Lung (tissue), 12 donors: ENCODE measurements around the gene GLT6D1. TPM values are rescaled to one million over a fixed set of nuclear protein-coding genes. Genes with fewer than 3 reads are reported as not detected.
"Not testable (repeated sequence)": the region's sequence is repeated elsewhere in the genome, so short reads cannot be mapped to it uniquely, and the experiment has no call there.

ENCODE experiments used
- ATAC-seq: fragments of 200-7000 bp; cut with Tn5 transposase; one replicate; pipeline ENCODE4 v1.9.1; 2020; ENCODE audit warnings: moderate number of reproducible peaks; ENCODE audit not compliant: insufficient read depth, low FRiP score
- DNase-seq, 3 donors: peaks; one replicate each; pipeline ENCODE4 v3.0.0-alpha.2; 2013 to 2017
- H3K27ac ChIP-seq, 2 donors: one replicate each; pipeline ENCODE4 v1.5.1; 2013; ENCODE audit warnings: mild to moderate bottlenecking in 2 of 2, moderate library complexity in 2 of 2, control low read depth in 1 of 2, inconsistent platforms in 1 of 2, low read depth in 1 of 2, low read length in 1 of 2
- H3K27me3 ChIP-seq, 3 donors: one replicate each; pipeline ENCODE4 v1.5.1; 2013; ENCODE audit warnings: low read length in 2 of 3; ENCODE audit not compliant: control insufficient read depth in 3 of 3, insufficient read depth in 3 of 3
- H3K36me3 ChIP-seq, 4 donors: one replicate each; pipeline ENCODE4 v1.5.1; 2013; ENCODE audit warnings: low read length in 4 of 4, mild to moderate bottlenecking in 1 of 4, moderate library complexity in 1 of 4; ENCODE audit not compliant: control insufficient read depth in 4 of 4, insufficient read depth in 4 of 4
- H3K4me1 ChIP-seq, 5 donors: one replicate each; pipeline ENCODE4 v1.5.1; 2013; ENCODE audit warnings: low read length in 5 of 5, mild to moderate bottlenecking in 2 of 5, moderate library complexity in 1 of 5; ENCODE audit not compliant: control insufficient read depth in 5 of 5, insufficient read depth in 5 of 5
- H3K4me3 ChIP-seq: one replicate; pipeline ENCODE4 v1.5.1; 2013; ENCODE audit warnings: mild to moderate bottlenecking, control low read depth, moderate library complexity
- H3K9ac ChIP-seq, 2 donors: one replicate each; pipeline ENCODE4 v1.5.1; 2013; ENCODE audit warnings: low read length in 2 of 2, control low read depth in 1 of 2; ENCODE audit not compliant: insufficient read depth in 1 of 2
- H3K9me3 ChIP-seq, 4 donors: one replicate each; pipeline ENCODE4 v1.5.1; 2013; ENCODE audit warnings: low read length in 3 of 4, mild to moderate bottlenecking in 1 of 4, moderate library complexity in 1 of 4; ENCODE audit not compliant: control insufficient read depth in 4 of 4, insufficient read depth in 3 of 4
- CTCF ChIP-seq: IDR thresholded peaks from 2 replicates; pipeline ENCODE4 v1.5.1; 2012; ENCODE audit warnings: mild to moderate bottlenecking; ENCODE audit errors: control extremely low read depth, extremely low read depth
- WGBS, 2 donors: extraction: QIAGEN DNeasy Blood & Tissue Kit; methylation state at CpG; one replicate each; pipeline ENCODE4 v1.1.7; 2013; 5-methylcytosine and 5-hydroxymethylcytosine counted together
- polyA plus RNA-seq, 2 donors: library from polyadenylated mRNA; stranded (reverse); fragments of 200-250 nt; gene quantifications; one replicate each; pipeline ENCODE4 v1.2.1, GENCODE V29; 2013
- total RNA-seq, 2 donors: library from RNA; depleted of rRNA in 1 of 2; stranded (reverse); fragments of >200 nt in 1 of 2; gene quantifications; one replicate each; pipeline ENCODE4 v1.2.1, GENCODE V29; 2014 to 2021
- donor health status: control.
- donor health status: control.
- donor health status: Bipolar disorder and iron deficiency.
- donor health status: healthy.
- donor health status: DM: yes; HTN: yes; CAD: no.

The GLT6D1 gene
- total and polyA plus RNA-seq, 4 donors = not detected

GRCh38 chr9:135670721-135671590 is 31.6 kb upstream of the GLT6D1 start:
- no peak overlapping the region for H3K4me3 ChIP-seq
- WGBS, 2 donors = 85 to 89% methylated on average over 39 to 41 of the region's 41 CpGs
- DNase-seq = no peak
- TF ChIP-seq CTCF = no peak
- H3K27ac ChIP-seq = no peak overlapping the region
- no peaks in the 10 kb centered on the region for H3K36me3 ChIP-seq
- no peak overlapping the region for H3K9ac ChIP-seq
- H3K9me3 ChIP-seq = peaks cover 0 to 6% (median 0%) of the 10 kb centered on the region in 4 donors
- peaks cover 3% of the 10 kb centered on the region in 3 donors for H3K27me3 ChIP-seq
- ATAC-seq = no peak
- H3K4me1 ChIP-seq = no peaks in the 10 kb centered on the region

DNA sequence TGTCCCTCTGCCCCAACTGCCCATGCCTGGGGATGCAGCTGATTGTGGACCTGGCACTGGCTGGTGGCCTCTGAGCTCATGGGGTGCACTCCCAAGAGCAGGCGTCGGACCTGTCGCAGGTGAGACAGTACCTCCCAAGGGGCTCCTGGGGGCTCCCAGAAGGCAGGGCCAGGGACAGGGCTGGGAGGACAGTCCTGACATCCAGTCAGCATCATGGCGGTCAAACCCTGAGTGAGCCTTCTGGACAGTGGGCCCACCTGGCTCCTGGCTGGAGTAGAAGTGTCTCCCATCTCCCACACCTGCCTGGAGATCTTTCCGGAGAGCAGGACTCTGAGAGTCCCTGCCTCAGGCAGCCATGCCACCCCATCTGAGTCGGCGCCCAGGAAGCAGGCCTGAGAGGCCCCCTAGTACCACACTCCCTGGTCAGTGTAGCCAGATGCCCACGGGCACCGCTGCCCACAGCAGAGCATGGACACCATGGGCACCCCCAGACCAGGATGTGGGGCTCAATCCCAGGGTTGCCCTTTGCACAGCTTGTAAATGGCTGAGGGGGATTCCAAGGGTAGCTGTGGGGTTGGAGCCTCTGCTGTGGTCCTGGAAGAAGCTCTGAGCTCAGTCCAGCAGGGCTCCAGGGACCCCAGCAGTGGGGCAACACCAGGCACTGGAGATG is 30.4 kb upstream of the GLT6D1 start:
- Histone ChIP-seq H3K36me3 (no peaks in the 10 kb centered on the region), H3K9me3 (peaks cover 0 to 6% (median 0%) of the 10 kb centered on the region in 4 donors), H3K4me3 (no peak overlapping the region), H3K4me1 (no peaks in the 10 kb centered on the region), H3K27ac (no peak overlapping the region), H3K9ac (no peak overlapping the region), H3K27me3 (peaks cover 3% of the 10 kb centered on the region in 3 donors)
- ATAC-seq = no peak
- no peak for DNase-seq
- TF ChIP-seq CTCF = no peak
- 94 to 95% methylated on average over 9 of the region's 9 CpGs for WGBS, 2 donors

- ATAC-seq, H3K4me1 ChIP-seq, H3K27me3 ChIP-seq, H3K9me3 ChIP-seq, DNase-seq, H3K4me3 ChIP-seq, H3K36me3 ChIP-seq, H3K9ac ChIP-seq, H3K27ac ChIP-seq: not testable (repeated sequence)
- 81 to 93% methylated on average over 5 of the region's 5 CpGs for WGBS, 2 donors
Observed at GRCh38 chr9:135669018-135669417, 29.7 kb upstream of the GLT6D1 start.

GRCh38 chr9:135667463-135668001 is 28.2 kb upstream of the GLT6D1 start:
- Histone ChIP-seq H3K9ac (no peak overlapping the region), H3K27ac (no peak overlapping the region), H3K36me3 (no peaks in the 10 kb centered on the region), H3K4me1 (no peaks in the 10 kb centered on the region), H3K27me3 (peaks cover 0 to 3% (median 3%) of the 10 kb centered on the region in 3 donors), H3K4me3 (no peak overlapping the region), H3K9me3 (peaks cover 0 to 6% (median 0%) of the 10 kb centered on the region in 4 donors)
- WGBS, 2 donors = 66 to 86% methylated on average over 9 of the region's 9 CpGs
- no peak for DNase-seq
- TF ChIP-seq CTCF = no peak
- ATAC-seq = no peak
